Endothelial cell (in vitro differentiated cells): ENCODE measurements around the gene FTO. TPM values are rescaled to one million over a fixed set of nuclear protein-coding genes. Genes with fewer than 3 reads are reported as not detected.

ENCODE experiments used
- DNase-seq: peaks from one replicate; pipeline ENCODE4 v3.0.0; 2021; ENCODE audit warnings: low spot score
- H3K27ac Mint-ChIP-seq: one replicate; pipeline ENCODE4 v1.8.0; 2021; ENCODE audit warnings: mixed read lengths, inconsistent platforms; ENCODE audit not compliant: unreplicated experiment
- H3K27me3 Mint-ChIP-seq: one replicate; pipeline ENCODE4 v1.8.0; 2021; ENCODE audit warnings: mild to moderate bottlenecking, moderate library complexity, mixed read lengths, inconsistent platforms; ENCODE audit not compliant: unreplicated experiment
- H3K36me3 Mint-ChIP-seq: one replicate; pipeline ENCODE4 v1.8.0; 2021; ENCODE audit warnings: mild to moderate bottlenecking, low read depth, mixed read lengths, inconsistent platforms; ENCODE audit not compliant: unreplicated experiment
- H3K4me1 Mint-ChIP-seq: one replicate; pipeline ENCODE4 v1.8.0; 2021; ENCODE audit warnings: mild to moderate bottlenecking, mixed read lengths, inconsistent platforms; ENCODE audit not compliant: unreplicated experiment
- H3K4me3 Mint-ChIP-seq: one replicate; pipeline ENCODE4 v1.8.0; 2021; ENCODE audit warnings: mild to moderate bottlenecking, mixed read lengths, inconsistent platforms; ENCODE audit not compliant: unreplicated experiment
- H3K9me3 Mint-ChIP-seq: one replicate; pipeline ENCODE4 v1.8.0; 2021; ENCODE audit warnings: mixed read lengths, inconsistent platforms; ENCODE audit not compliant: unreplicated experiment
- total RNA-seq: library from RNA; stranded (reverse); fragmentation: NEBNext Ultra II Directional; extraction: Animal tissue kit (Norgen Biotek cat#: 25700); gene quantifications from one replicate; pipeline ENCODE4 v1.2.1, GENCODE V29; 2021; ENCODE audit not compliant: unreplicated experiment
- TF ChIP-seq, protein P1 (sequence below): fragments of 200-600 bp; sonication (generic); IDR thresholded peaks from one replicate; pipeline ENCODE4 v1.5.0; 2021; ENCODE audit warnings: antibody characterized with exemption; ENCODE audit not compliant: unreplicated experiment

Gene FTO
- total RNA-seq, 1 donor from 2014 or later: 83.8 TPM

- peaks cover 4% of the 10 kb centered on the region for H3K4me1 Mint-ChIP-seq
- H3K27ac Mint-ChIP-seq: no peak overlapping the region
- TF ChIP-seq, protein P1, sequence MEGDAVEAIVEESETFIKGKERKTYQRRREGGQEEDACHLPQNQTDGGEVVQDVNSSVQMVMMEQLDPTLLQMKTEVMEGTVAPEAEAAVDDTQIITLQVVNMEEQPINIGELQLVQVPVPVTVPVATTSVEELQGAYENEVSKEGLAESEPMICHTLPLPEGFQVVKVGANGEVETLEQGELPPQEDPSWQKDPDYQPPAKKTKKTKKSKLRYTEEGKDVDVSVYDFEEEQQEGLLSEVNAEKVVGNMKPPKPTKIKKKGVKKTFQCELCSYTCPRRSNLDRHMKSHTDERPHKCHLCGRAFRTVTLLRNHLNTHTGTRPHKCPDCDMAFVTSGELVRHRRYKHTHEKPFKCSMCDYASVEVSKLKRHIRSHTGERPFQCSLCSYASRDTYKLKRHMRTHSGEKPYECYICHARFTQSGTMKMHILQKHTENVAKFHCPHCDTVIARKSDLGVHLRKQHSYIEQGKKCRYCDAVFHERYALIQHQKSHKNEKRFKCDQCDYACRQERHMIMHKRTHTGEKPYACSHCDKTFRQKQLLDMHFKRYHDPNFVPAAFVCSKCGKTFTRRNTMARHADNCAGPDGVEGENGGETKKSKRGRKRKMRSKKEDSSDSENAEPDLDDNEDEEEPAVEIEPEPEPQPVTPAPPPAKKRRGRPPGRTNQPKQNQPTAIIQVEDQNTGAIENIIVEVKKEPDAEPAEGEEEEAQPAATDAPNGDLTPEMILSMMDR: no peak
- H3K4me3 Mint-ChIP-seq: no peak overlapping the region
- H3K36me3 Mint-ChIP-seq: peaks cover 5% of the 10 kb centered on the region
- DNase-seq: no peak
- H3K9me3 Mint-ChIP-seq: no peaks in the 10 kb centered on the region
- peaks cover 4% of the 10 kb centered on the region for H3K27me3 Mint-ChIP-seq
Observed at GRCh38 chr16:53878216-53878615, 174.3 kb downstream of the FTO start.

- peaks cover 4% of the 10 kb centered on the region for H3K4me1 Mint-ChIP-seq
- H3K9me3 Mint-ChIP-seq: no peaks in the 10 kb centered on the region
- TF ChIP-seq, protein P1: no peak
- no peak overlapping the region for H3K27ac Mint-ChIP-seq
- no peak for DNase-seq
- H3K36me3 Mint-ChIP-seq: peaks cover 5% of the 10 kb centered on the region
- peaks cover 2% of the 10 kb centered on the region for H3K27me3 Mint-ChIP-seq
- H3K4me3 Mint-ChIP-seq: no peak overlapping the region
Observed at GRCh38 chr16:53881371-53881770, 177.4 kb downstream of the FTO start.

- Mint-ChIP-seq H3K4me3 (no peak overlapping the region), H3K27ac (no peak overlapping the region), H3K36me3 (peaks cover 5% of the 10 kb centered on the region), H3K27me3 (no peaks in the 10 kb centered on the region), H3K9me3 (no peaks in the 10 kb centered on the region), H3K4me1 (peaks cover 4% of the 10 kb centered on the region)
- TF ChIP-seq, protein P1: no peak
- DNase-seq: no peak
Observed at GRCh38 chr16:53882310-53882709, 178.4 kb downstream of the FTO start.

DNA sequence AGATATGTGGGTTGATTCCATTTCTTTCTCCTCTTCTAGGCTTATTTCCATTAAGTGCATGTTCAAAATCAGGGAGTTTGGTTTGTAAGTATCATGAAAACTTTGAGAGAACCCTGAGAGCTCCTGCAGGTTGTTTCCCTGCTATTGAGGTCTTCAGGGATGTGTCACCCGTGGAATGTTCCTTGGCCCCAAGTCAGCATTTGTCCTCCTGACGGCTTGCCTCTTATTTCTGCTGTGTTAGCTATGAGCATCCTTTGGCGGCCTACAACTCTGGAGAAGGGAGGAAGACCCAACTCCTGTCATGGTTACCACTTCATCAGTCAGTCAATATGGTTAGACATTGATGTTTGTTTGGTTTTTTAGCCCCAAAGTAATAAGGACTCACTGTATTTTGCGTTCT, 180.8 kb downstream of the FTO start:
- Mint-ChIP-seq H3K4me1 (peaks cover 4% of the 10 kb centered on the region), H3K9me3 (no peaks in the 10 kb centered on the region), H3K27me3 (no peaks in the 10 kb centered on the region), H3K36me3 (peaks cover 5% of the 10 kb centered on the region), H3K27ac (no peak overlapping the region), H3K4me3 (no peak overlapping the region)
- TF ChIP-seq, protein P1: no peak
- no peak for DNase-seq

GRCh38 chr16:53886482-53887378, 182.8 kb downstream of the FTO start:
- TF ChIP-seq, protein P1: no peak

More at GRCh38 chr16:53886482-53887378, 182.8 kb downstream of the FTO start:
- DNase-seq: no peak
- no peaks in the 10 kb centered on the region for H3K36me3 Mint-ChIP-seq
- no peak overlapping the region for H3K4me3 Mint-ChIP-seq
- no peaks in the 10 kb centered on the region for H3K9me3 Mint-ChIP-seq
- H3K4me1 Mint-ChIP-seq: peaks cover 4% of the 10 kb centered on the region
- H3K27ac Mint-ChIP-seq: no peak overlapping the region
- H3K27me3 Mint-ChIP-seq: no peaks in the 10 kb centered on the region
